Measurements from ENCODE around the gene LRRC42. TPM values are rescaled to one million over a fixed set of nuclear protein-coding genes. Genes with fewer than 3 reads are reported as not detected.

Gene LRRC42
- polyA plus RNA-seq, 1 donor = 21.0 TPM

GRCh38 chr1:54004481-54005049, 58.4 kb downstream of the LRRC42 start:
- no peak for DNase-seq (ENCODE audit: low read depth)

DNA sequence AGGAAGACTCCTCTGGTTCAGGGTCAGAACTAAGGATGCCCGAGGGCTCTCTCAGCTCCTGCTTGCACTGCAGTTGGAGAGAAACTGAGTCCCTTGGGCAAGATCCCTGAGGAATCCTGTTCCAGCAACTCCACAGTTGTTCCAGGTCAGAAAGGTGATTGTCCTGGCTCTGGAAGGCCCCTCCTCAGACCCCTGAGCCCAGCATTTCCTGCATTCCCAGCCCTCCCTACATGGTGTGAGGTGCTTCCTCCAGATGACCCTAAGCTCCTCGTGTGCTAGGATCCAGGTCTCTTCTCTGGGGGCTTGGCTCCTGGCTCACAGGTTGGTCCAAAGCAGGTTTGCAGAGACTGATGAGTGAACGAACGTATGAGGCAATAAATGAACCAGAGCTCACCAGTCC, 60.4 kb downstream of the LRRC42 start:
- no peak for DNase-seq (ENCODE audit: low read depth)

DNA sequence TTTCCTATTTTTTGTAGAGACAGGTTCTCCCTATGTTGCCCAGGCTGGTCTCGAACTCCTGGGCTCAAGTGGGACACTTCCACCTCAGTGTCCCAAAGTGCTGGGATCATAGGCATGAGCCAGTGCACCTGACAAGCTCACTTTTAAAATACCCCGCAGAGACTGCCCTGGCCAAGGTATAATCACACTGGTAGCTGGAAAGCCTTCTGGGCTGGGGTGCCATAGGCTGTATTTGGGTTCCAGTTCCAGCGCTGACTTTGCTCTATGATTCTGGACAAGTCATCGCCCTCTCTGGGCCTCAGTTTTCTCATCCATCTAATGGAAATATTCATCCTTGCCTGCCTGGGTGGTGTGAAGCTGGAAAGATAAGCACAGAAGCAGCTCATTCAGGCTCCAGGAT, 61.5 kb downstream of the LRRC42 start:
- DNase-seq (ENCODE audit: low read depth) = no peak

DNA sequence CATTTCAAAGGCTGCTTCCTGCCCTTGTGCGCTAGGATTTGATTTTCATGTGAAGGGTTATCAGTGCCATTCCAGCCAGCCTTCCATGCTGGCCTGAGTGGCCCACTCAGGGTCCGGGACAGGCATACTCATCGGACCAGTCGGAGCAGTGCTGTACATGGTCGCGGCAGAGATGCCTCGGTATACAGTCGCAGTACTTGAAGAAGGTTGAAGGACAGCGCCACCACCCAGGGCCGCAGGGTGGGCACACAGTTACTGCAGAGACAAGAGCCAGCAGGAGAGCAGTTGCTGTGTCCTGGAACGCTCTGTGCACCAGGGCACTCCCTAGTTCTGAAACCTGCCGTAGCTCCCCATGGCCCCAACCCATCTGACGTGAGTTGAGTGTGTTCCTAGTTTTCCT, 62.7 kb downstream of the LRRC42 start:
- DNase-seq (ENCODE audit: low read depth) = no peak

- no peak for DNase-seq (ENCODE audit: low read depth)
Observed at GRCh38 chr1:54009406-54009805, 63.3 kb downstream of the LRRC42 start.

DNA sequence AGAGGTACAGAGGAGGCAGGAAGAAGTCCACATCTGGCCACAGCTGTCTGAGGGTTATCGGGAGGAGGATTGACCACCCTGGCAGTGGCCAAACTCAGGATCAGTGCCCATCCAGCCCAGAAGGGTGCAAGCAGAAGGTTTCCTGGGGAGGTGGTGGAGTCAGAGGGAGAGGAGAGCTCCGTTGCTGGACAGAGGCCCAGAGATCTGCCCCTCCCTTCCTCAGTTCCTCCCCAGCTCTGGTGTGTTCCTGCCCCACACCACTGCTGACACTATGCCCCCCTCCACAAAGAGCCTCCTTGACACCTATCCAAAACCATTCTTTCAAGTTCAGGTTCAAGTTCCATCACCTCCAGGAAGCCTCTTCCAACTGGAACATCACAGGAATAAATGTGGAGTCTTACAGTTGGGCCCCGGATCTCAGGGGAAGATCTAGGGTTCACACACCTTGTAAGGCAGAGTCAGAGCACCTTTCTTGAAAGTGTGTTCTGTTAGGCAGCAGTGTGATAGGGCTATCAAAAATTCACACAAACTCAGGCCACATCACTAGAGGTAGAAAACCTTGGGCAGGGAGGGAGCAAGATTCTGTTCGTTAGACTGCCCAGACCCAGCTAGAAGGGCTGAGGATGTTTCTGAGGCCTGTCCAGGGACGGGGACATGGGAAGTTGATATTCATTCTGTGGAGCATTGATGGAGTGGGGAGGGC, 64.4 kb downstream of the LRRC42 start:
- no peak for DNase-seq (ENCODE audit: low read depth)

GRCh38 chr1:54011316-54012007, 65.3 kb downstream of the LRRC42 start:
- DNase-seq (ENCODE audit: low read depth) = no peak

GRCh38 chr1:54012008-54012325, 65.8 kb downstream of the LRRC42 start:
- no peak for DNase-seq (ENCODE audit: low read depth)

DNA sequence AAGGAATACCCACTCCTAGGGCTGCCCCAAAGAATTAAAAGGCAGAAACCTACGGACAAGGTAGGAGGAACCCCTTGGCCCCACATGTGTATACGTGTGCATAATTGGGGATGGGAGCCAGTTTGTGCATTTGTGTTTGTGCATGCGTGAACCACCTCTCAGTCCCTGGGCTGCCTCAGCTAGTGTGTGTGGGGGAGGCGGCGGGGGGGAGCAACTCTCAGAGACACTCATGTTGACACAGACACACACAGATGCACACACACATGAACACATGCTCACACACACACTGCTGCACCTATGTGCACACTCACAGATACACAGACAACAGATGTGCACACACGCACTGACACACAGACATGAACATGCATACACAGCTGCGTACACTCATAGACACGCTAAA, 66.7 kb downstream of the LRRC42 start:
- DNase-seq (ENCODE audit: low read depth) = no peak

- DNase-seq (ENCODE audit: low read depth) = no peak
Observed at GRCh38 chr1:54013393-54014008, 67.4 kb downstream of the LRRC42 start.

DNA sequence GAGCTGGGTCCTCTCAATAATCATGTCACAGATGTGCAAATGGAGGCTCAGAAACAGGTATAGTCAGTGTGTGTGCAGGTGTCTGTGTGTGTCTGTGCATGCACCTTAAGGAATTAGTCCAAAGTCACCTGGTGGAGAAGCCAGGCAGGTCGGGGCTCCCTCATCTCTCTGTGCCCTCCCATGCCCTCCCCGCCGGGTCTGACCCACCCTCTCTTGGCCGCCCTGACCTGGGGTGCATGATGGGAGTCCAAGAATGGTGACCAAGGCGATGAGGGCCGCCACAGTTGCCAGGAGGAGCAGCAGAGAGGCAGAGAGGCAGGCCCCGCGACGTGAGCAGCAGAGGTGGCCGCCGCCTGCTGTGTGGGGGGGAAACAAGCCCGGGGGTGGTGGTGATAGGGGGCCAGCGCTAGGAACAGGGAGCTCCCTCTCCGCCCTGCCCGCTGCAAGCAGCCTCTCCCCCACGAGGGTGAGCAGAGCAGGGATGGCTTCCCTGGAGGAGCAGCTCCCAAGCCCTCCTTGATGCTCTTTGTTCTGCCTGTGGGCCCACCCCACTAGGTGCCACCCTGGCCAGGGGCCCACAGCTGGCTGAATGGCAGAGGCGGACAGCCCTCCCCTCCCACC, 68.0 kb downstream of the LRRC42 start:
- no peak for DNase-seq (ENCODE audit: low read depth)

GRCh38 chr1:54016343-54017282, 70.5 kb downstream of the LRRC42 start:
- DNase-seq (ENCODE audit: low read depth) = no peak

Other genes starting within 250 kb of the LRRC42 start
- 0.06 TPM for gene GLIS1, start 207.2 kb upstream of the LRRC42 start, polyA plus RNA-seq (ENCODE audit: insufficient read length)
- gene NDC1, start 108.1 kb upstream of the LRRC42 start, polyA plus RNA-seq (ENCODE audit: insufficient read length) = 9.3 TPM
- 13.8 TPM for gene YIPF1, start 56.6 kb upstream of the LRRC42 start, polyA plus RNA-seq (ENCODE audit: insufficient read length)
- gene DIO1, start 52.2 kb upstream of the LRRC42 start, polyA plus RNA-seq (ENCODE audit: insufficient read length) = 0.37 TPM
- 22.2 TPM for gene IFT25, start 651 bp upstream of the LRRC42 start, polyA plus RNA-seq (ENCODE audit: insufficient read length)
- gene LDLRAD1, start 71.8 kb downstream of the LRRC42 start, polyA plus RNA-seq (ENCODE audit: insufficient read length) = not detected
- 137 TPM for gene TMEM59, start 106.9 kb downstream of the LRRC42 start, polyA plus RNA-seq (ENCODE audit: insufficient read length)
- gene TCEANC2, start 107.3 kb downstream of the LRRC42 start, polyA plus RNA-seq (ENCODE audit: insufficient read length) = 5.4 TPM
- gene CDCP2, start 206.7 kb downstream of the LRRC42 start, polyA plus RNA-seq (ENCODE audit: insufficient read length) = 0.08 TPM

All from forelimb muscle (tissue), 1 donor.